Testis (tissue), 2 donors: Measurements from ENCODE around the gene SLC4A5.

Experiments used
- CTCF ChIP-seq, 3 experiments: fragments of 450-650 bp in 2 of 3; fragments of 200-600 bp in 1 of 3; sonication (generic) in 1 of 3; IDR thresholded peaks; one replicate each; pipeline ENCODE4 v1.5.1; 2016 to 2019; ENCODE audit warnings: antibody characterized with exemption in 3 of 3, mild to moderate bottlenecking in 2 of 3, moderate library complexity in 1 of 3
- POLR2A ChIP-seq: fragments of 450-650 bp; IDR thresholded peaks from one replicate; pipeline ENCODE4 v1.6.1; 2017; ENCODE audit warnings: antibody characterized with exemption, mild to moderate bottlenecking, moderate library complexity

GRCh38 chr2:74205596-74205995, 137.6 kb downstream of the SLC4A5 start:
- no peak for TF ChIP-seq POLR2A
- no peak for TF ChIP-seq CTCF (IDR thresholded peaks at IDR 0.05)
